Erythroblast (primary cell): Measurements from ENCODE around the gene NSUN5.
"Not testable (repeated sequence)": the region's sequence is repeated elsewhere in the genome, so short reads cannot be mapped to it uniquely, and the experiment has no call there.

ENCODE experiments used
- GATA1 ChIP-seq: IDR thresholded peaks from 2 replicates; pipeline ENCODE4 v1.6.1; 2011; ENCODE audit warnings: low read depth, mild to moderate bottlenecking, control low read depth, low read length, moderate library complexity
- POLR2A ChIP-seq: IDR thresholded peaks from 2 replicates; pipeline ENCODE4 v1.6.1; 2011; ENCODE audit warnings: mild to moderate bottlenecking, low read length

- TF ChIP-seq POLR2A, GATA1: not testable (repeated sequence)
Measured at GRCh38 chr7:73304612-73305387, 3.8 kb downstream of the NSUN5 start.
